ENCODE data around the gene KATNAL2. TPM values are rescaled to one million over a fixed set of nuclear protein-coding genes. Genes with fewer than 3 reads are reported as not detected.

The KATNAL2 gene, protein sequence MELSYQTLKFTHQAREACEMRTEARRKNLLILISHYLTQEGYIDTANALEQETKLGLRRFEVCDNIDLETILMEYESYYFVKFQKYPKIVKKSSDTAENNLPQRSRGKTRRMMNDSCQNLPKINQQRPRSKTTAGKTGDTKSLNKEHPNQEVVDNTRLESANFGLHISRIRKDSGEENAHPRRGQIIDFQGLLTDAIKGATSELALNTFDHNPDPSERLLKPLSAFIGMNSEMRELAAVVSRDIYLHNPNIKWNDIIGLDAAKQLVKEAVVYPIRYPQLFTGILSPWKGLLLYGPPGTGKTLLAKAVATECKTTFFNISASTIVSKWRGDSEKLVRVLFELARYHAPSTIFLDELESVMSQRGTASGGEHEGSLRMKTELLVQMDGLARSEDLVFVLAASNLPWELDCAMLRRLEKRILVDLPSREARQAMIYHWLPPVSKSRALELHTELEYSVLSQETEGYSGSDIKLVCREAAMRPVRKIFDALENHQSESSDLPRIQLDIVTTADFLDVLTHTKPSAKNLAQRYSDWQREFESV
- polyA plus RNA-seq (ENCODE audit: insufficient read length in 10 of 10) = 10 to 100 TPM in 2 of 10 donors, 1 to 10 TPM in 8; 3.6 to 11.0 (median 5.9) TPM
- long read RNA-seq, donor 1 = 0 reads
- long read RNA-seq, donor 2 = 0 reads
- long read RNA-seq, donor 3 = 0 reads
- long read RNA-seq, donor 4 = 0 reads
- long read RNA-seq, donor 5 = 0 reads
- long read RNA-seq, donor 6 = 0 reads
- long read RNA-seq, donor 7 = 0 reads
- long read RNA-seq, donor 8, partial matches to known transcripts = 0 of 1 reads
- long read RNA-seq, donor 8, other reads (novel, unspliced or antisense) = 0 of 1 reads
- long read RNA-seq, donor 9 = 0 reads

DNA sequence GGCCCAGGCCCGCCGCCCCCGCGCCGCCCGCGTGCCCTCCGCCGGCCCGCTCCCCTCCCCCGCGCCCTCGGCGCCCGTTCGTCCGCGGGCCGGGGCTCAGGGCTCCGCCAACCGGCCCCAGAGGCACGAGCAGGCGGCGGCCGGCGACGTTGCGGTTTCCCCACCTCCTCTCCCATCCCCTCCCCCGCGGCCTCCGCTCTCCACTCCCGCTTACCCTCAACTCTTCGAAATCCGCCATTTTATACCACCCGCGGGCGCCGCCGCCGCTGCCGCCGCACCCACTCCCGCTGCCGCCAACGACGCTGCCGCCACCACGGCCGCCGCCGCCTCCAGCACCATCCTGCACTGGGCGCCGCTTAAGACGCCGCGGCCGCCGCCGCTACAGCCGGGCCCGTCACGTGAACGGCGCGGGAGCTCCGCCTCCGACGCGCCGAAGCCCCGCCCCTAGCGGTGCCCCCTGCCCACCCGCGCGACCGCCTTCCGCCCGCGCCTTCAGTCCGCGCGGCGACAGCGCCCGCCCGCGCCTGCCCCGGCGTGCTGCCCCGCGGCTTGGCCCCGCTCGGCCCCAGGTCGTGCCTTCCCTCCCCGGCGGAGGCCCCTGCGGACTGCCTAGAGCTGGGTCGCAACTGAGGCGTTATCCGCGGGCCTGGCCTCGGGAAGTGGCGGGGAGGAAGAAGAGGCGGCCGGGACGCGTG, at the start of gene KATNAL2, which contains the start of gene PIAS2:
TSS of gene KATNAL2 (plus strand) at position 495 of the 695 bp plus-strand sequence. CDS start 29,271 bp downstream, outside the sequence.
TSS of gene PIAS2 (minus strand) at position 400 of the 695 bp plus-strand sequence. CDS start at position 238, 162 bp downstream.
- peak; percentile 73 to 92 (median 85) for DNase-seq

DNA sequence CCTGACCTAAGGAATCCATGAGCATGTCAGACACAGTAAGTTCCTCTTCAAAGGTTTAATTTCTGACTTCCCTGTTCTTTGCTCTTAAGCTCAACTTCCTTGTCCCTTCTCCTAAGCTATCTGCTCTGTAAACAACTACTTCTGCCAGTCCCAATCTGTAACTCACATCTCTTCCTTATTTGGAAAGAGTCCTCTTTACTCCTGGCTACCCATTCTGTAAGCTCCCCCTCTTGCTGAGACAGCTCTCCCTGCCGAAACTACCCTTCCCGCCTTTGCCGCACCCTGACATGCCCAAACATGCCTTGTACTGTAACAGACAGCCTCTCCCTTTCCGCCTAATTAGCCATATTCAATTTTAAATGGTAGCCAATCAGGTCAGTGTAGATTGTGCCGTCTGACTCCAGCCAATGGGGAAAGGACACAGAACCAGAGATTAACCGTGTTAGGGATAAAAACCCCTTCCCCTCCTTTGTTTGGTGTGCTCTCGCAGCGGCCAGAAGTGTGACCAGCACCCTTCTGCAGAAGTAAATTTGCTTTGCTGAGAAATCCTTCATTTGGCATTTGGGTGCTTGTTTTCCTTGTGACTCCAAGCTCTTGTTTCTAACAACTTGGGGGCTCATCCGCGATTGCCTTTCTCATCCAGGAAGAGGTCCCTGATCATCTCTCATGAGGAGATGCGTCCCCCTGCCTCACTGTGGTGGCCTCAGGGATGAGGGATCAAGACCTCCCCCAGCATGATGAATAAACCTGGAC, 49.1 kb upstream of the KATNAL2 start:
- no peak for DNase-seq

DNA sequence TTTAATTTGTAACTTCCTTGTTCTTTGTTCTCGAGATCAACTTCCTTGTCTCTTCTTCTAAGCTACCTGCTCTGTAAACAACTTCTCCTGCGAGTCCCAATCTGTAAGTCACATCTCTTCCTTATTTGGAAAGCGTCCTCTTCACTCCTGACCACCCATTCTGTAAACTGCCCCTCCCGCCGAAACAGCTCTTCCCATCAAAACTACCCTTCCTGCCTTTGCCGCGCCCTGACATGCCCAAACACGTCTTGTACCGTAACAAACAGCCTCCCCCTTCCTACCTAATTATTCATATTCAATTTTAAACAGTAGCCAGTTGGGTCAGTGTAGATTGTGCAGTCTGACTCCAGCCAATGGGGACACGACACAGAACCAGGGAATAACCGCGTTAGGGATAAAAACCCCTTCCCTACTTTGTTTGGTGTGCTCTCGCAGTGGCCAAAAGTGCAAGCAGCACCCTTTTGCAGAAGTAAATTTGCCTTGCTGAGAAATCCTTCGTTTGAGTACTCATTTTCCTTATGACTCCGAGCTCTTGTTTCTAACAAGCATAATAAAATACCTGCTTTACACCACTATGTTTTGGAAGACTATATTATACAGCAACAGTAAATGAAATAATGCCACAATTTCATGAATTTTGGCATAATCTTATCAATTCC, 39.9 kb upstream of the KATNAL2 start:
- no peak for DNase-seq

DNA sequence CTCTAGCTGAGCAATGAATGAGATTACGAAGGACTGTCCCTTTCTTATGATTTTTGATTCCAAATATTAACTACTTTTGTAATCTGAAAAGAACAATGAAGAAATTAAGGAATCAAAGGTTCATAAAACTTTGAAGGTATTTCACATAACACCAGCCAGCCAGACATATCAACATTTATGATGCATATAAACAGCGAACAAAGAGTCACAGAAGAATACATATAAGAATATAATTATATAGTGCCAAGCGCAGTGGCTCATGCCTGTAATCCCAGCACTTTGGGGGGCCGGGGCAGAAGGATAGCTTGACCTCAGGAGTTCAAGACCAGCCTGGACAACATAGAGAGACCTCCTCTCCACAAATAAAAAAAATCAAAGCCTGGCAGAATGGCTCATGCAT, 34.2 kb upstream of the KATNAL2 start:
- DNase-seq = no peak

DNA sequence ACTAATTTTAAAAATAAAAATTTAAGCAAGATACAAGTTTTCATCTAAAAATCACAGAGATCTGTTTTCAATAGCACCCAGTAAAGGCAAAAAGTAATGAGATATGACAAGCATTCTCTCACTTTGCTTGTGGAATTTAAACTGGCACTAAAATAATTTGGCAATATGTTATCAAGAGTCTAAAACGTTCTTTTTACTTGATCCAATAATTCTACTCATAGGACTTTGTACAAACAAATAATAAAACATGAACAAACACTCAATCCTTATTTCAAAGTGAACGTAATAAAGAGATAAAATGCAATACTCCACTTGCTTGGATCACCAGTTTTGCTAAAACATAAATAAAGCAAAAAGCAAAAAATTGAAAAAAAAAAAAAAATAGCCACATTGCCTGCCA, 30.5 kb upstream of the KATNAL2 start:
- no peak for DNase-seq

DNA sequence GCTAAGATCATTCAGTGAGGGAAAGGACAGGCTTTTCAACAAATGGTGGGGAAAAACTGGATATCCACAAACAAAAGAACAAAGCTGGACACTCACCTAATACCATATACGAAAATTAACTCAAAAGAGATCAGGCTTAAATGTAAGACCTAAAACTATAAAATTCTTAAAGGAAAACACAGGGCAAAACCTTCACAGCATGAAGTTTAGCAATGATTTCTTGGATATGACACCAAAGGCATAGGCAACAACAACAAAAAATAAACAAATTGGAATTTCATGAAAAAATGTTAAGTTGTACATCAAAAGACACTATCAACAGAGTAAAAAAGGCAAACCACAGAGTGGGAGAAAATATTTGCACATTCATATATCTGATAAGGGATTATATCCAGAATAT, 28.4 kb upstream of the KATNAL2 start:
- no peak for DNase-seq

DNA sequence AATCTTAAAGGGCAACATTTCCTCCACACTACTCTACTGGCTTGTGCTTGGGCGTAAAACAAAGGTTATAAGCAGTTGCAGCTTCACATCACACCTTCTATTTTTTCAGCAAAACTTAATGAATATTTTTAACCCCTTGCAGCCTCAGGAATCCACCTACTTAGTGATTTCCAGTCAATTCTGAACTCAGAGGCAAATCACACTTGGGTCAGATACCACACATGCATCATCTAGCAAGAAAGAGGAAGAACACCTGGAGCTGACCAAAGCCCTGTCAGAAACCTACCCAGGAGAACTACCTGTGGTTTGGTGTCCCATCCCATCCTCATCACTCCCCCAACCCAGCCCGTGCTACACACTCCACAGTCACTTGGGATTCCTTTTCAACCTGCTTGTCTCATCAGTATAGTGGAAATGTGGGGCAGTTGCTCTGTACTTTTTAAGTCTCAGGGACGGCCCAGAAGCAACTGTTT, 25.6 kb upstream of the KATNAL2 start:
- no peak for DNase-seq

DNA sequence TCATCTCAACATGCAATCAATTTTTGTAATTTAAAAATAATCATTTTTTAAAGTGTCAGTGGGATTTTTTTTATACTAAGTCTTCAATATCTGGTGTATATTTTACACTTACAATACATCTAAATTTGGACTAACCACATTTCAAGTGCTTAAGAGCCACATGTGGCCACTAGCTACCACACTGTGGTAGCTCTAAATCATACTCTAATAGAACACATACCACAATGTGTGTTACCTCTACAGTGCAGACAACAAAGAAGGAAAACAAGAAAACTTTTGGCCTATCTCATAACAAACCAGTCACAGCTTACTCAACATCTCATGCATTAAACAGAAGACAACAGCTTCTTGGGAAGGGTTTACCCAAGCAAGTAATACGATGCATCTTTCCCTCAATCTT, 24.6 kb upstream of the KATNAL2 start:
- no peak for DNase-seq

DNA sequence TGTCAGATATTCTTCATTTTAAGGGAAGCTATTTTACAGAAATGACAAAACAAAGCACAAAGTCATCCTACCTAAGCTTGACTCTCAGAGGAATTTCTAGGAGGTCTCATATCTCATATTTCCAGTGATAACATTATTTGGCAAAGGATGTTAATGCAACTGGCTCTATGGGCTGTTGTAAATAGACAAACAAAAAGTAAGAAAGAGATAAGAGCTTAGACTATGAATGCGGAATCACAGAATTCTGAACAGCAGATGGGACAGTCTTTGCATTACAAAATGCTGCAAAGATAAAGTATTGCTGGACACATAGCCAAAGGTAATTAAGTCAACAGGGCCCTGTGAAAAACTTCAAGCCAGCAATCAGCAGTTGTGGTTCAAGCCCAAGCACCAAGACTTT, 24.0 kb upstream of the KATNAL2 start:
- no peak for DNase-seq

DNA sequence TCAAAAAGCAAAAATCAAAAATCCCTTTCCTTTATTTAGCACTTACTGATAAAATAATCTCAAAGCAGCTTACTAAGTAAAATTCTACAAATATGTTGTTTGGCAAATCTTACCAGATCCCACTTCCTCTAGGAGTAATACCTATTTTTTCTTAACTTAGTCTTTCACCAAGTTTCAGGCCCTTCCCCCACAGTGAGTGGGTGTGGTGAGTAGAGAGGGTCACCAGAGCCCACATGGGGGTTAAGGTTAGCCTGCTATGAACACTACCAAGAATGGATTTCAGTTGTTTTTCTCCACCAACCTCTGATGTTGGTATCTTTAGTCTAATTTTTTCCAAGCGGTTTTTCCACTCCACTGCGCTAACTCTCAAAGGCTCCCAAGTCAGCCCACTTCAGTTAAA, 23.3 kb upstream of the KATNAL2 start:
- DNase-seq = no peak

DNA sequence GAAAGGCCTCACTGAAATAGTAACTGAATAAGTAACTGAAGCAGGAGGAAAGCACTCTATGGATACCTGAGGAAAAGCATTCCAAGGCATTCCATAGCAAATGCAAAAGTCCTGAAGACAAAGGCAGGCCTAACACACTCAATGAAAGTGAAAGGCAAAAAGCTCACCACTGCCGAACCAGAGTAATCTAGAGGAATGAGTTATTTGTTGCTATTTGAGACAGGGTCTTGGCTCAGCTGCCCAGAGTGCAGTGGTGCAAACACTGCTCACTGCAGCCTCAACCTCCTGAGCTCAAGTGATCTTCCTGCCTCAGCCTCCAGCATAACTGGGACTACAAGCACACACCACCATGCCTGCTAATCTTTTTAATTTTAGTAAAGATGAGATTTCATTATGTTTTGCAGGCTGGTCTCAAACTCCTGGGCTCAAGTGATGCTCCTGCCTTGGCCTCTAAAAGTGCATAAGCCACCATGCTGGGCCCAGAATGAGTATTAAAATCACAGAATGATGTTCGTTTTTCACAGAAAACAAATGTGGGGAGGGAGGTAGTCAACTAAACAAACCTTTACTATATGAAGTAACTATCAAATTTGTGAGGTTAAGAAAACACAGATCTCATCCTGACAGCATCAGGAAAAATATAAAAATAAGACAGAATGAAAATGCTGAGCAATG, 18.0 kb upstream of the KATNAL2 start:
- no peak for DNase-seq

DNA sequence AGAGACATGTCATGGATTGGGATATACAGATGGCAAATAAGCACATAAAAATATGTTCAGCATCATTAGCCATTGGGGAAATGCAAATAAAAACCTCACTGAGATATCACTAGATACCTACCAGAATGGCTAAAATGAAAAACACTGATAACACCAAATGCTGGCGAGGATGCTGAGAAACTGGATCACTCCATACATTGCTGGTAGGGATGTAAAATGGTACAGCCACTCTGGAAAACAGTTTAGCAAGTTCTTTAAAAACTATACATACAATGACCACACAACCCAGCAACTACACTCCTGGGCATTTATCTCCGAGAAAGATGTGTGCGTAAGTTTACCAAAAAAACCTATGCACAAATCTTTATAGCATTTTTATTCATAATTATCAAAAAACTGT, 14.0 kb upstream of the KATNAL2 start:
- no peak for DNase-seq

DNA sequence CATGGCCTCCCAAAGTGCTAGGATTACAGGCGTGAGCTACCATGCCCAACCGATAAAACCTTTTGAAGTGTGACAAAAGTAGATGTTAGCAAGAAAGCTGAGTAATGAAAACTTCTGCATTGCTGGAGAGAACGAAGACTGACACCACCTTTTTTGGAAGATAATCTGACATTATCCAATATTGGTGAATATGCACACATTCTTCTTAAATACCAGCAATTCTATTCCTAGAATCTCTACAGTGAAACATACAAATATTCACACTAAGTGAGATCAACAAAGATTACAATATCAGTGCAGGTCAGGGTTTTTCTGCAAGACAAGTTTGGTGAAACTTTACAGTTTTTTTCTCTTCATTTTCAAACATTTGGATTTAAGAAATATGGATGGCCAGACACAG, 7.9 kb upstream of the KATNAL2 start:
- no peak for DNase-seq

DNA sequence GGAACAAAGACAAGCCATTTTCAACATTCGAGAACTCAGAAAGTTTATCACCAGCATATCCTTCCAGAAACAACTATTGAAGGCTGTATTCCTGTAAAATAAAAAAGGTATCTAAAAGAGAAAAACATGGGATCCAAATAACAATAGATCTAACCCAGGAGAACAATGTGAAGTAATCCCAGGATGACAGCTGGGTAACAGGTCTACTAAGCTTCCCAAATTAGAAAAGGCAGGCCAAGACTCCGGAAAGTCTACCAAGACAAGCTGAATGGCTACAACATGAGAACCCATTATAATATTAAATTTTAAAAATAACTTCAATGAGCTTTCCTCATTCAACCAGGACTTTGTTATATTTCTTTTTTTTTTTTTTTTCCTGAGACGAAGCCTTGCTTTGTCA, 6.5 kb upstream of the KATNAL2 start:
- no peak for DNase-seq

DNA sequence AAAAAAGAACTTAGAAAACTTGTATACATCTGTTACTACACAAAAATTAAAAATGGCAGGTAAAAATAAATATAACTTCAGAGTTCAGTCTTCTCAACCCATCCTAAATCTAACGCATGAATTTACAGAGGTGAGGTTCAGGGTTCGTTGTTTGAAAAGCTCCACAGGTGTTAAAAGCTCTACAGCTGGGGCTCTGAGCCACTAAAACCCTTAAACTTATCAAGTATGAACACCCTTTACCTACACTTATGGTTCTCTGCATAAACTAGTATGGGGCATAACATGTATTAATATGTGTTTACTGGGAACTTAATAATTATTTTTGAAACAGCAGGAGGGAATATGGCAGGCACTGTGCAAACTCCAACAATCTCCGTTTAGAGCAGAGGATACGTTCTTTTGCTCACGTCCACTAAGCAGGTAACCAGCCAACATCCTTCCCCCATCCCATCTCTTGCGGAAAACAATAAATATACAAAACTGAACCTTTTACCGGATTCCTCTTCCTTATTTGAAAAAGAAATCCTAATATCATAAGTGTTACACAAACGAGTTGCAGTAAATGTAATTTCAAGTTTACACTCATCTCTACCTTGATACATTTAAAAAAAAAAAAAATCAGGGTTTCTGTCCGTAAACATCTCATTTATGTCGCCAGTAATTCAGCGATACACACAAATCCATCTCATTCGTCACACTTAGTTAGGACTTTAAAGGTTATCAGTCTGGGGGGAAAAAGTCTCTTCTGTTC, 1.4 kb upstream of the KATNAL2 start:
- DNase-seq = peak in 1 of 3 donors; percentile 15

DNA sequence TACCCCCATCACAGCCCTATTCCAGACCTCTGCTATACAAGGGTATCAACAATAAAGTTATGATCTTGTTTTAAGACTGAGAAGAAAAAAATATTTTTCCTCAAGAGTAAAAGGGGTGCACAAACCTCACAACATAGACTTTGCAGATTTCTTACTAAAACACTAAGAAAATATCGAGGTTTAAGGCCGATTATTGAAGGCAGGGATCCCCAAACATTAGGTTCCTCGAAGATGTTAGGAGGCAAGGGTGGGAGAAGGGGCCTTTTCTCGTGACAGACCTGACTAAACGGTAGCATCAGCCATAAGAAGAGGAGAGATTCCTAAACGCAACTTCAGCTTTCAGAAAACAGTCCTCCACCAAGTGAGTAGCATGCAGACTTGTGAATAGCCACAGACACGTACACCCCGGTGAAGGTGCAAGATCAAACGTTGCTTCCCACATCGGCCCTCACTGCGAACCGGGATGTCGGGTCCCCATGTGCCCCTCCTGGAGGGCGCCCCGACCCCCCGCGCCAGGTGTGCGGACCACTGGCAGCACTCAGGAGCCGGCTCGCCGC, 773 bp upstream of the KATNAL2 start:
- peak; percentile 24 to 83 (median 27) for DNase-seq

DNA sequence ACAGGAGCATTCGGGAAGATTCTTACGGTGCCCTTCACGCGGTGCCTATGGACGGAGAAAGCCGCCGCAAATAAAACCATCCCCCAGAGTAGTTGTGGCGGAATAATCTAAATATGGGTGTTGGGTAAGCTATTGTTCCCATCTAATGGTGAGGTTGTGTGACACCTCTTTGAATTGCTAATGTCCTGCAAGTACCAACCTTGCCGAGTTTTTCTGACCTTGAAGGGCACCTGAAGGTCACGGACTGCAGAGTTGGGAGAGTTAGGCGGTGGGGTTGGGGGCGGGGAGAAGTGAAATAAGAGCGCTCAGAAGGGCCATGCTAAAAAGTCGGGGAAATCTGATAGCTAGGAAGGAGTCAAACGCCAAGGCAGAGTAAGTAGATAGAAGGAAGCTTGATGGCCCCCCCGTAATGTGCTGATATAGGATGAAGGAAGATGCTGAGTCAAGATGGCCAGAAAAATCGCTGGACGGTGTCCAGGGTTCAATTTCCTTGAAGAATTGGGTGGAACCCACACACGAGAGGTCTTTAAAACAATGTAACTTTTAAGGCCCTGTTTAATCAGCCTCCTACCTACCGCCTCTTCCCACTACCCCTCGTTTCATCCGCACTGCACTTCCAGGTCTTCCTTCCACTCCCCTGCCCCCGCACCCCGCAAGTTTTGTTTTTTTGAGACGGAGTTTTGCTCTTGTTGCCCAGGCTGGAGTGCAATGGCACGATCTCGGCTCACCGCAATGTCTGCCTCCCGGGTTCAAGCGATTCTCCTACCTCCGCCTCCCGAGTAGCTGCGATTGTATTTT, 600 bp downstream of the KATNAL2 start:
- peak; percentile 47 to 82 (median 58) for DNase-seq

DNA sequence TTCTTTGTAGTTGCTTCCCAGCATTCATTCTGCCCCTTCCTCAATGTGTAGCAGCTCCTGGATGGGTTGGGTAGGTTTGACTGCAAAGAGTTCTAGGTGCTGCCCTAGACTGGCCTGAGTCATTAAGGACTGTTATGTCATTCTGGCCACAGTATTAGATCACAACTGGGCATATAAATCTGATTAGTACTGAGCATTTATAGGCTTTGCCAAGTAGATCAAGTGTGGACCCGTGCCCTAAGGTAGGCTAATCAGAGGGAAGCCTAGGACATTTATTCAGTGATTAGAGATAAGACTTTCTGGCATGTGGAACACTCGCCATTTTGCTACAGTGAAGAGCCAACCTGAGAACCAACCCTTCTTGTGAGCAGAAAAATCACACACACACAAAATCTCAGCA, 2.7 kb downstream of the KATNAL2 start:
- no peak for DNase-seq
